Panc1 (cell line): ENCODE results near the gene ADAT2. TPM values are rescaled to one million over a fixed set of nuclear protein-coding genes. Genes with fewer than 3 reads are reported as not detected.

ENCODE experiments used
- ATAC-seq: fragments of 200-7000 bp; cut with Tn5 transposase; 2 replicates; pipeline ENCODE4 v1.9.1; 2020; ENCODE audit warnings: mild to moderate bottlenecking, moderate library complexity
- BruUV-seq: library from RNA; stranded (reverse); fragments of 400-500 nt; replicated peaks from 2 replicates; lab custom pipeline; 2021; lab: Mats Ljungman, UMichigan
- CTCF ChIA-PET: fragments of 300-600 bp; sonication (Branson Sonifier 250); formaldehyde crosslinking; loops from one replicate; lab custom pipeline; 2022; ENCODE audit warnings: antibody characterized with exemption; lab: Charles Lee
- POLR2A ChIA-PET: fragments of 300-600 bp; sonication (Branson Sonifier 250); formaldehyde crosslinking; loops from one replicate; lab custom pipeline; 2022; ENCODE audit warnings: antibody characterized with exemption; lab: Charles Lee
- DNase-seq: peaks from one replicate; pipeline ENCODE4 v3.0.0-alpha.2; 2010; ENCODE audit warnings: low read depth, low spot score
- H3K27ac ChIP-seq: 2 replicates; pipeline ENCODE4 v1.5.1; 2011; ENCODE audit warnings: mild to moderate bottlenecking, low read length, inconsistent platforms
- H3K27me3 ChIP-seq: fragments of 200-500 bp; sonication (Bioruptor generic); 2 replicates; pipeline ENCODE4 v1.6.0; 2014; ENCODE audit warnings: low read length, inconsistent platforms; ENCODE audit not compliant: control insufficient read depth, insufficient read depth
- H3K36me3 ChIP-seq: fragments of 200-500 bp; sonication (Bioruptor generic); 2 replicates; pipeline ENCODE4 v1.5.1; 2014; ENCODE audit warnings: inconsistent platforms, mild to moderate bottlenecking, low read length, moderate library complexity; ENCODE audit not compliant: control insufficient read depth, insufficient read depth
- H3K4me1 ChIP-seq: 2 replicates; pipeline ENCODE4 v1.5.1; 2011; ENCODE audit warnings: inconsistent platforms, mild to moderate bottlenecking, low read length, moderate library complexity; ENCODE audit not compliant: control insufficient read depth, insufficient read depth
- H3K4me3 ChIP-seq, 2 experiments: 2 replicates each; pipeline ENCODE4 v1.5.1; 2011 to 2012; ENCODE audit warnings: low read depth in 2 of 2, low read length in 2 of 2, mild to moderate bottlenecking in 2 of 2, inconsistent platforms in 1 of 2, moderate library complexity in 1 of 2
- H3K9me3 ChIP-seq: fragments of 200-500 bp; sonication (Bioruptor generic); 2 replicates; pipeline ENCODE4 v1.5.1; 2014; ENCODE audit warnings: low read depth, mild to moderate bottlenecking, inconsistent platforms, low read length, moderate library complexity; ENCODE audit not compliant: control insufficient read depth, insufficient read depth
- POLR2AphosphoS5 ChIP-seq: IDR thresholded peaks from 2 replicates; pipeline ENCODE4 v1.6.1; 2012; ENCODE audit warnings: mild to moderate bottlenecking, low read depth, low read length, moderate library complexity
- SIN3A ChIP-seq: IDR thresholded peaks from 2 replicates; pipeline ENCODE4 v1.6.1; 2012; ENCODE audit warnings: low read depth, mild to moderate bottlenecking, low read length, moderate library complexity, borderline replicate concordance; ENCODE audit not compliant: insufficient read depth
- TCF7L2 ChIP-seq: IDR thresholded peaks from 2 replicates; pipeline ENCODE4 v1.6.1; 2011; ENCODE audit warnings: mild to moderate bottlenecking, low read depth, low read length, inconsistent platforms
- in situ Hi-C: cut with HindIII; loops from 2 replicates; pipeline ENCODE4 v1.10.0; 2016; ENCODE audit warnings: low sequenced_read_pairs, low pct_unique_long_range_greater_than_20kb
- intact Hi-C: fragments of 100-400 bp; cut with micrococcal nuclease; formaldehyde crosslinking; loops from one replicate; pipeline ENCODE4 v1.10.0; 2022; ENCODE audit not compliant: unreplicated experiment
- total RNA-seq: library from RNA; stranded (reverse); gene quantifications from one replicate; pipeline ENCODE4 v1.2.1, GENCODE V29; 2021; ENCODE audit not compliant: unreplicated experiment
- TF ChIP-seq, protein P1 (sequence below), 2 experiments: IDR thresholded peaks; 2 replicates each; pipeline ENCODE4 v1.6.1; 2011 to 2012; ENCODE audit warnings: low read depth in 2 of 2, control low read depth in 1 of 2, low read length in 1 of 2, mild to moderate bottlenecking in 1 of 2, moderate library complexity in 1 of 2; ENCODE audit not compliant: insufficient read depth in 1 of 2
- TF ChIP-seq, protein P2 (sequence below): fragments of 450-650 bp; IDR thresholded peaks from 2 replicates; pipeline ENCODE4 v1.5.1; 2017; ENCODE audit warnings: mild to moderate bottlenecking

ADAT2 gene
- total RNA-seq, 1 experiment from 2014 or later, result 6.4 TPM

DNA sequence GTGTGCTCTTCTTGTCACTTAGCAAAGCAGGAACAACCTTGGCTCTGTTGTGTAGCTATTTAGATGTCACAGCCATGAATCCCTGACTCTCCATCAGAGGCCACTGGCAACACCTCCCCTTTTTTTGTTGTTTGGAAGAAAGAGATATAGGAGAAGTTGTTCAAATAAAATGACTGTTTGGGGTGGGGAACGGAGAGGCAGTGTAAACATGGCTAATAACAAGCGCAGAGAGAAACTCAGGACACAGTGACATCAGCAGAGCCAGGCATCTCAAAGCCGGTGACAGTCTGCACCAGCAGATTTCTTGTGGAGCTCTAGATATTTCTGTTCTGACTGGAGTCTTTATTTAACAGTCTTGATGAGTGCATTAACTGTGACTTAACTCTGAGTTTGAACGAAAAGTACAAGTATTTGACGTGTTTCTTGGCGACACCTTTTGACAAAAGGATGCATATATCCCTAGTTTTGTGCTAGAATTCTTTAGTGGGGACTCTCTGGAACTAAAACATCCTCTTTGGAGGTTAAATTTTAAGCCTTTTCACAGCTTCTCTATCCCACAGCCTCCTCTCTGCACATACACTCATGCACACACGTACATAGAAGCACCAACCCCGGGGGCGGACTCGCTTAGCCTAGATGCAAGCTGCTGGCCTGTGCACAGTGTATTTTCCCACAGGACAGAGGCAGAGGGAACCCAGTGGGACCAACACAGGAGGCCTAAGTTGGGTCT, 53.8 kb downstream of the ADAT2 start:
- Histone ChIP-seq H3K4me3 (no peak overlapping the region), H3K27me3 (no peaks in the 10 kb centered on the region), H3K9me3 (no peaks in the 10 kb centered on the region), H3K4me1 (no peaks in the 10 kb centered on the region; the same call in 1 of the 2 replicates), H3K27ac (no peak overlapping the region), H3K36me3 (no peaks in the 10 kb centered on the region)
- DNase-seq (no peak), ATAC-seq (no peak)
- intact Hi-C loops, result no loop called here
- BruUV-seq, result no TSS peak
- TF ChIP-seq POLR2AphosphoS5 (no peak), TCF7L2 (no peak)
- TF ChIP-seq, protein P1, sequence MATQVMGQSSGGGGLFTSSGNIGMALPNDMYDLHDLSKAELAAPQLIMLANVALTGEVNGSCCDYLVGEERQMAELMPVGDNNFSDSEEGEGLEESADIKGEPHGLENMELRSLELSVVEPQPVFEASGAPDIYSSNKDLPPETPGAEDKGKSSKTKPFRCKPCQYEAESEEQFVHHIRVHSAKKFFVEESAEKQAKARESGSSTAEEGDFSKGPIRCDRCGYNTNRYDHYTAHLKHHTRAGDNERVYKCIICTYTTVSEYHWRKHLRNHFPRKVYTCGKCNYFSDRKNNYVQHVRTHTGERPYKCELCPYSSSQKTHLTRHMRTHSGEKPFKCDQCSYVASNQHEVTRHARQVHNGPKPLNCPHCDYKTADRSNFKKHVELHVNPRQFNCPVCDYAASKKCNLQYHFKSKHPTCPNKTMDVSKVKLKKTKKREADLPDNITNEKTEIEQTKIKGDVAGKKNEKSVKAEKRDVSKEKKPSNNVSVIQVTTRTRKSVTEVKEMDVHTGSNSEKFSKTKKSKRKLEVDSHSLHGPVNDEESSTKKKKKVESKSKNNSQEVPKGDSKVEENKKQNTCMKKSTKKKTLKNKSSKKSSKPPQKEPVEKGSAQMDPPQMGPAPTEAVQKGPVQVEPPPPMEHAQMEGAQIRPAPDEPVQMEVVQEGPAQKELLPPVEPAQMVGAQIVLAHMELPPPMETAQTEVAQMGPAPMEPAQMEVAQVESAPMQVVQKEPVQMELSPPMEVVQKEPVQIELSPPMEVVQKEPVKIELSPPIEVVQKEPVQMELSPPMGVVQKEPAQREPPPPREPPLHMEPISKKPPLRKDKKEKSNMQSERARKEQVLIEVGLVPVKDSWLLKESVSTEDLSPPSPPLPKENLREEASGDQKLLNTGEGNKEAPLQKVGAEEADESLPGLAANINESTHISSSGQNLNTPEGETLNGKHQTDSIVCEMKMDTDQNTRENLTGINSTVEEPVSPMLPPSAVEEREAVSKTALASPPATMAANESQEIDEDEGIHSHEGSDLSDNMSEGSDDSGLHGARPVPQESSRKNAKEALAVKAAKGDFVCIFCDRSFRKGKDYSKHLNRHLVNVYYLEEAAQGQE (IDR thresholded peaks at IDR 0.05; ENCODE audit: insufficient read depth in 1 of 2, low read depth in 2 of 2, low read length in 1 of 2), result no peak
- ChIA-PET CTCF (no interaction called here), POLR2A (no interaction called here)
- in situ Hi-C loops, result no loop called here

DNA sequence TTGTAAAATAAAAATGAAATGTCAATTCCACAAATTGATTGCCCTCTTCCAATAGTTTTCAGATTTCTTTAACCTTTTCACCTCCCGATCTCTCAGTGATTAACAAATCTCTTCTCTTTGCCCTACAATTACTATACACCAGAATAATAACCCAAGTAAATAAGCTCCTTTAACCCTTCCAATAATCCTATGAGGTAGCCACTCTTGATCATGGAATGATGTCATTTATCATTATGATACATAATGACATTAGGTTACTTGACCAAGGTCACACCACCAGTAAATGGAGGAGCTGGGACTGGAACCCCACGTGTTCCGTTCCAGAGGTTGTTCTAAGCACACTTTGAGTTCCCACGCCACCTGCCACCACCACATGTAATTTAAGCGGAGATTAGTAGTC, 54.8 kb downstream of the ADAT2 start:
- Histone ChIP-seq H3K36me3 (no peaks in the 10 kb centered on the region), H3K9me3 (no peaks in the 10 kb centered on the region), H3K27ac (no peak overlapping the region), H3K27me3 (no peaks in the 10 kb centered on the region), H3K4me1 (no peaks in the 10 kb centered on the region; the same call in 1 of the 2 replicates), H3K4me3 (no peak overlapping the region)
- TF ChIP-seq TCF7L2 (no peak), SIN3A (no peak), POLR2AphosphoS5 (no peak)
- TF ChIP-seq, protein P2, sequence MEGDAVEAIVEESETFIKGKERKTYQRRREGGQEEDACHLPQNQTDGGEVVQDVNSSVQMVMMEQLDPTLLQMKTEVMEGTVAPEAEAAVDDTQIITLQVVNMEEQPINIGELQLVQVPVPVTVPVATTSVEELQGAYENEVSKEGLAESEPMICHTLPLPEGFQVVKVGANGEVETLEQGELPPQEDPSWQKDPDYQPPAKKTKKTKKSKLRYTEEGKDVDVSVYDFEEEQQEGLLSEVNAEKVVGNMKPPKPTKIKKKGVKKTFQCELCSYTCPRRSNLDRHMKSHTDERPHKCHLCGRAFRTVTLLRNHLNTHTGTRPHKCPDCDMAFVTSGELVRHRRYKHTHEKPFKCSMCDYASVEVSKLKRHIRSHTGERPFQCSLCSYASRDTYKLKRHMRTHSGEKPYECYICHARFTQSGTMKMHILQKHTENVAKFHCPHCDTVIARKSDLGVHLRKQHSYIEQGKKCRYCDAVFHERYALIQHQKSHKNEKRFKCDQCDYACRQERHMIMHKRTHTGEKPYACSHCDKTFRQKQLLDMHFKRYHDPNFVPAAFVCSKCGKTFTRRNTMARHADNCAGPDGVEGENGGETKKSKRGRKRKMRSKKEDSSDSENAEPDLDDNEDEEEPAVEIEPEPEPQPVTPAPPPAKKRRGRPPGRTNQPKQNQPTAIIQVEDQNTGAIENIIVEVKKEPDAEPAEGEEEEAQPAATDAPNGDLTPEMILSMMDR, result no peak
- TF ChIP-seq, protein P1 (IDR thresholded peaks at IDR 0.05; ENCODE audit: insufficient read depth in 1 of 2, low read depth in 2 of 2, low read length in 1 of 2), result no peak
- POLR2A ChIA-PET, result no interaction called here
- DNase-seq, result no peak
- intact Hi-C loops (no loop called here), in situ Hi-C loops (no loop called here)
- CTCF ChIA-PET, result no interaction called here
- BruUV-seq, result no TSS peak
- ATAC-seq, result no peak
